Ishikawa (cell line): ENCODE data around the gene IFIT5.

Experiments
- CEBPB ChIP-seq: IDR thresholded peaks from 2 replicates; pipeline ENCODE4 v1.6.1; 2012
- CREB1 ChIP-seq: IDR thresholded peaks from 2 replicates; pipeline ENCODE4 v1.6.1; 2012; ENCODE audit warnings: low read depth
- EGR1 ChIP-seq: IDR thresholded peaks from 2 replicates; pipeline ENCODE4 v1.6.1; 2012
- EP300 ChIP-seq: IDR thresholded peaks from 2 replicates; pipeline ENCODE4 v1.6.1; 2012; ENCODE audit warnings: borderline replicate concordance
- FOXM1 ChIP-seq: IDR thresholded peaks from 2 replicates; pipeline ENCODE4 v1.6.1; 2012; ENCODE audit warnings: low read depth, borderline replicate concordance
- MAX ChIP-seq: IDR thresholded peaks from 2 replicates; pipeline ENCODE4 v1.6.1; 2012
- NFIC ChIP-seq: IDR thresholded peaks from 2 replicates; pipeline ENCODE4 v1.6.1; 2012
- RAD21 ChIP-seq: IDR thresholded peaks from 2 replicates; pipeline ENCODE4 v1.6.1; 2012; ENCODE audit warnings: low read depth
- TAF1 ChIP-seq: IDR thresholded peaks from 2 replicates; pipeline ENCODE4 v1.6.1; 2012; ENCODE audit warnings: low read depth, mild to moderate bottlenecking
- TCF12 ChIP-seq: IDR thresholded peaks from 2 replicates; pipeline ENCODE4 v1.6.1; 2012; ENCODE audit warnings: low read depth
- TEAD4 ChIP-seq: IDR thresholded peaks from 2 replicates; pipeline ENCODE4 v1.6.1; 2012
- YY1 ChIP-seq: IDR thresholded peaks from 2 replicates; pipeline ENCODE4 v1.6.1; 2012; ENCODE audit warnings: low read depth
- ZBTB7A ChIP-seq: IDR thresholded peaks from 2 replicates; pipeline ENCODE4 v1.6.1; 2012; ENCODE audit warnings: low read depth
- TF ChIP-seq, protein P1 (sequence below): IDR thresholded peaks from 2 replicates; pipeline ENCODE4 v1.6.1; 2012; ENCODE audit warnings: low read depth, mild to moderate bottlenecking
- TF ChIP-seq, protein P2 (sequence below): IDR thresholded peaks from 2 replicates; pipeline ENCODE4 v1.6.1; 2012

IFIT5 gene

DNA sequence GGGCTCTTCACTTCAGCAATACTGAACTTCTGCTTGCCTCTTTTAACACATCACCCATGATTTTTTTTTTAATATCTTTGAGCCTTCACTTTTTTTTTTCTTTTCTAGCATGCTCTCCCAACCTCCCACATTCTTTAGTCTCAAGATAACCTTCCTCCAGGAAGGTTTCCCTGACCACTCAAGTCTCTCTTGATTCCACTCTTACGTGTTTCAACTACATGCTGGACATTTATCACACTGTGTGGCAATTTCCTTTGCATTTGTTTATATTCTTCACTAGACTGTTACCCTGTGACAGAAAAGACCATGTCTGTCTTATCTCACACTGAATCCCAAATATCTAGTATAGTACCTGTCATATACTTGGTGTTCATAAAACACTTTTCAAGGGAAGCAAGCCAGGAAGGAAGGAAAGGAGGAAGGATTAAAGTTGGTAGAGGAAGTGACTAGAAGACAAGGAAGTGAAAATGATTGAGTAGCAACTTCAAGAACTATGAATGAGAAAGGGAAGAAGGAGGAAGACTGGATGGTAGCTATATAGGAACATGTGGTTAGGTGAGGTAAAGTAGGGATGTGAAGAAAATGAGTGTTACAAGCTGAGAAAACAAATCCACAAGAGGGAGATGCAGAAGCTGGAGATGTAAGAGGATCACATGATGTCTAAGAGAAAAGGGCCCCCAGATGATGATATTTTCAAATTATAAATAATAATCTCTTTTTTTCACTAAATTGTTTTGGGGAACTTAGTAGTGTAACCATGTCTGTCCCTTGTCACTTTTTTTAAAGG is 40.4 kb downstream of the IFIT5 start:
- TF ChIP-seq TCF12 (no peak), TEAD4 (no peak), EP300 (no peak), RAD21 (no peak), TAF1 (no peak)

- TF ChIP-seq TEAD4: peak; percentile 70
- TF ChIP-seq MAX: no peak
- TF ChIP-seq FOXM1: no peak
- TF ChIP-seq EGR1: no peak
- TF ChIP-seq, protein P1, sequence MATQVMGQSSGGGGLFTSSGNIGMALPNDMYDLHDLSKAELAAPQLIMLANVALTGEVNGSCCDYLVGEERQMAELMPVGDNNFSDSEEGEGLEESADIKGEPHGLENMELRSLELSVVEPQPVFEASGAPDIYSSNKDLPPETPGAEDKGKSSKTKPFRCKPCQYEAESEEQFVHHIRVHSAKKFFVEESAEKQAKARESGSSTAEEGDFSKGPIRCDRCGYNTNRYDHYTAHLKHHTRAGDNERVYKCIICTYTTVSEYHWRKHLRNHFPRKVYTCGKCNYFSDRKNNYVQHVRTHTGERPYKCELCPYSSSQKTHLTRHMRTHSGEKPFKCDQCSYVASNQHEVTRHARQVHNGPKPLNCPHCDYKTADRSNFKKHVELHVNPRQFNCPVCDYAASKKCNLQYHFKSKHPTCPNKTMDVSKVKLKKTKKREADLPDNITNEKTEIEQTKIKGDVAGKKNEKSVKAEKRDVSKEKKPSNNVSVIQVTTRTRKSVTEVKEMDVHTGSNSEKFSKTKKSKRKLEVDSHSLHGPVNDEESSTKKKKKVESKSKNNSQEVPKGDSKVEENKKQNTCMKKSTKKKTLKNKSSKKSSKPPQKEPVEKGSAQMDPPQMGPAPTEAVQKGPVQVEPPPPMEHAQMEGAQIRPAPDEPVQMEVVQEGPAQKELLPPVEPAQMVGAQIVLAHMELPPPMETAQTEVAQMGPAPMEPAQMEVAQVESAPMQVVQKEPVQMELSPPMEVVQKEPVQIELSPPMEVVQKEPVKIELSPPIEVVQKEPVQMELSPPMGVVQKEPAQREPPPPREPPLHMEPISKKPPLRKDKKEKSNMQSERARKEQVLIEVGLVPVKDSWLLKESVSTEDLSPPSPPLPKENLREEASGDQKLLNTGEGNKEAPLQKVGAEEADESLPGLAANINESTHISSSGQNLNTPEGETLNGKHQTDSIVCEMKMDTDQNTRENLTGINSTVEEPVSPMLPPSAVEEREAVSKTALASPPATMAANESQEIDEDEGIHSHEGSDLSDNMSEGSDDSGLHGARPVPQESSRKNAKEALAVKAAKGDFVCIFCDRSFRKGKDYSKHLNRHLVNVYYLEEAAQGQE: no peak
- TF ChIP-seq RAD21: no peak
- no peak for TF ChIP-seq YY1
- peak; percentile 60; the same call in 1 of the 2 replicates for TF ChIP-seq NFIC
- TF ChIP-seq, protein P2, sequence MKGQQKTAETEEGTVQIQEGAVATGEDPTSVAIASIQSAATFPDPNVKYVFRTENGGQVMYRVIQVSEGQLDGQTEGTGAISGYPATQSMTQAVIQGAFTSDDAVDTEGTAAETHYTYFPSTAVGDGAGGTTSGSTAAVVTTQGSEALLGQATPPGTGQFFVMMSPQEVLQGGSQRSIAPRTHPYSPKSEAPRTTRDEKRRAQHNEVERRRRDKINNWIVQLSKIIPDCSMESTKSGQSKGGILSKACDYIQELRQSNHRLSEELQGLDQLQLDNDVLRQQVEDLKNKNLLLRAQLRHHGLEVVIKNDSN: no peak
- no peak for TF ChIP-seq EP300
- no peak for TF ChIP-seq ZBTB7A
- no peak for TF ChIP-seq CREB1
- TF ChIP-seq CEBPB: no peak
- no peak for TF ChIP-seq TAF1
Measured at GRCh38 chr10:89458291-89458690, 43.9 kb downstream of the IFIT5 start.

- no peak for TF ChIP-seq NFIC
- no peak for TF ChIP-seq ZBTB7A
- TF ChIP-seq CREB1: no peak
- no peak for TF ChIP-seq MAX
- no peak for TF ChIP-seq YY1
- TF ChIP-seq TCF12: no peak
- no peak for TF ChIP-seq FOXM1
- no peak for TF ChIP-seq TEAD4
- TF ChIP-seq EP300: no peak
- no peak for TF ChIP-seq TAF1
- TF ChIP-seq CEBPB: no peak
- TF ChIP-seq, protein P1: no peak
- TF ChIP-seq EGR1: no peak
- TF ChIP-seq RAD21: no peak
- TF ChIP-seq, protein P2: no peak
Measured at GRCh38 chr10:89458784-89459183, 44.4 kb downstream of the IFIT5 start.

DNA sequence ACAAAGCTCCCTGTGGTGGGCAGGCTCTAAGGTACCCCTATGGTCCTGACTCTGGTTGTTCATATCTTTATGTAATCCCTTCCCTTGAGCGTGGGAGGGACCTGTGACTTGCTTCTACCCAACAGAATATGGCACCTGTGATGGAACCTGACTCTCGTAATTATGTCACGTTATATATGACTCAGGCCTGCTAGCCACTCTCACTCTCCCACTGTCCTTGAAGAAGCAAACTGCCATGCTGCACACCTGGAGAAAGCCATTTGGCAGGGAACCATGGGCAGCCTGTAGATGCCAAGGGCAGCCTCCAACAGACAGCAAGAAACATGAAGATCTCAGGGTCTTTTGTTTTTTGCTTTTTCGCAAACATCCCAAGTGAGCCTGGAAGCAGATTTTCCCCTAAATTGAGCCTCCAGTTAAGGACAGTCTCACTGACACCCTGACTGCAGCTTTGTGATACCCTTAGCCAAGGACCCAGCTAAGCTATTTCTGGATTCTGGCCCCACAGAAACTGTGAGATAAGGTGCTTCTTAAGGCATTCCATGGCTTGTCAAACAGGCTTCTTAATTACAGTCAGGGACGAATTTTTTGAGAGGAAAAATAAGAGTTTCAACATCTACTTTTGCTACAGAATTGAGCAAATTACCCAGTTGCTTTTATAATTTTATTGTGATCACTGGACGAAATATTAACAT is 49.6 kb downstream of the IFIT5 start:
- TF ChIP-seq, protein P1: no peak
- TF ChIP-seq RAD21 (no peak), TCF12 (no peak), TEAD4 (no peak), MAX (no peak), FOXM1 (no peak), YY1 (no peak), CREB1 (no peak), CEBPB (no peak), EP300 (no peak), EGR1 (no peak), ZBTB7A (no peak), TAF1 (no peak), NFIC (no peak)
- TF ChIP-seq, protein P2: no peak
